ENCODE measurements around the gene STOML1.

DNA sequence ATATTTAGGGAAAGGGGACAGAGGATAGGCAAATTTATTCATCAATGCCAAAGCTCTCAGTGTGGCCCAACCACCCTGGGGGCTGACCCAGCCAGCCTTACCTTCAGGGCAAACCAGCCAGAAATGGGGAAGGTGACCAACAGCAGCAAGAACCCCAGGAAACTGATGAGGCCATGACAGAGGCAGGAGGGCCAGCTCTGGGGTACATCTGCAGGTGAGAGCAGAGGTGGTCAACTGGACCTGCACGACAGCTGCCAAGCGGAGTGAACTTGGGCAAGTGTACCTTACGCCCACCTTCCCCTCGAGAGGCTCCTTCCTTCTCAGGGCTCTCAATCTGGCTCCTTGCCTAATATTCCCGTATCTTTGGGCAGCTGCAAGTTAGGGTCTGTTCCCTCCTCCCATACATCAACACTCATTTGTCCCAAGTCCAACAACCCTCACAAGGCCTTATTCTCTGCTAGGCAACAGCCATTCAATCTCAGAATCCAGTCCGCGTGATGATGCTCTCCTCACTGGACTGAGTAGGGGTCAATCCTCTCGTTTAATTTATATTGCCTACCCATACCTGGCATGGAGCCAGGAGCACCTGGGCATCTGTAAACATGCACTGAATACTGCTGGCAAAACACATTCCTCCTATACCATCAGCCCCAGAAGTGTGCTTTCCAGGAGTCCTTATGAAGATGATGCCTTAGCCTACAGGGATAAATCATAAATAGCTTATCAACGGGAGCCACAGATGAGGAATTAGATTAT is 1.7 kb downstream of the STOML1 start:
- TF ChIP-seq, protein P1, sequence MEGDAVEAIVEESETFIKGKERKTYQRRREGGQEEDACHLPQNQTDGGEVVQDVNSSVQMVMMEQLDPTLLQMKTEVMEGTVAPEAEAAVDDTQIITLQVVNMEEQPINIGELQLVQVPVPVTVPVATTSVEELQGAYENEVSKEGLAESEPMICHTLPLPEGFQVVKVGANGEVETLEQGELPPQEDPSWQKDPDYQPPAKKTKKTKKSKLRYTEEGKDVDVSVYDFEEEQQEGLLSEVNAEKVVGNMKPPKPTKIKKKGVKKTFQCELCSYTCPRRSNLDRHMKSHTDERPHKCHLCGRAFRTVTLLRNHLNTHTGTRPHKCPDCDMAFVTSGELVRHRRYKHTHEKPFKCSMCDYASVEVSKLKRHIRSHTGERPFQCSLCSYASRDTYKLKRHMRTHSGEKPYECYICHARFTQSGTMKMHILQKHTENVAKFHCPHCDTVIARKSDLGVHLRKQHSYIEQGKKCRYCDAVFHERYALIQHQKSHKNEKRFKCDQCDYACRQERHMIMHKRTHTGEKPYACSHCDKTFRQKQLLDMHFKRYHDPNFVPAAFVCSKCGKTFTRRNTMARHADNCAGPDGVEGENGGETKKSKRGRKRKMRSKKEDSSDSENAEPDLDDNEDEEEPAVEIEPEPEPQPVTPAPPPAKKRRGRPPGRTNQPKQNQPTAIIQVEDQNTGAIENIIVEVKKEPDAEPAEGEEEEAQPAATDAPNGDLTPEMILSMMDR (conservative IDR thresholded peaks at IDR 0.05): no peak
- no peak for TF ChIP-seq ZFX (IDR thresholded peaks at IDR 0.05)

Data from C4-2B (cell line).